WTC11 (cell line): ENCODE data around the gene PTPN3. TPM values are rescaled to one million over a fixed set of nuclear protein-coding genes. Genes with fewer than 3 reads are reported as not detected.

Experiments used
- ATAC-seq: fragments of 200-7000 bp; cut with Tn5 transposase; 2 replicates; pipeline ENCODE4 v1.10.0; 2021; ENCODE audit warnings: mild to moderate bottlenecking, moderate library complexity
- CTCF ChIA-PET: fragments of 300-600 bp; sonication (Branson Sonifier 250); formaldehyde crosslinking; loops from one replicate; lab custom pipeline; 2021; ENCODE audit warnings: antibody characterized with exemption; lab: Charles Lee
- POLR2A ChIA-PET: fragments of 350-600 bp; sonication (Branson Sonifier 250); formaldehyde crosslinking; loops from one replicate; lab custom pipeline; 2021; ENCODE audit warnings: antibody characterized with exemption; lab: Charles Lee
- DNase-seq: peaks from one replicate; pipeline ENCODE4 v3.0.0; 2021; ENCODE audit warnings: low spot score
- H3K27ac Mint-ChIP-seq: 2 replicates; pipeline ENCODE4 v1.8.0; 2021; ENCODE audit warnings: mixed read lengths
- H3K27me3 Mint-ChIP-seq: 2 replicates; pipeline ENCODE4 v1.8.0; 2021; ENCODE audit warnings: low read depth, mild to moderate bottlenecking, moderate library complexity, mixed read lengths
- H3K36me3 Mint-ChIP-seq: 2 replicates; pipeline ENCODE4 v1.8.0; 2021; ENCODE audit warnings: mixed read lengths
- H3K4me1 Mint-ChIP-seq: 2 replicates; pipeline ENCODE4 v1.8.0; 2022; ENCODE audit warnings: mixed read lengths
- H3K4me3 Mint-ChIP-seq: 2 replicates; pipeline ENCODE4 v1.8.0; 2021; ENCODE audit warnings: mild to moderate bottlenecking, moderate library complexity, mixed read lengths
- H3K9me3 Mint-ChIP-seq: 2 replicates; pipeline ENCODE4 v1.8.0; 2021; ENCODE audit warnings: mixed read lengths
- CREB1 ChIP-seq: sonication (generic); formaldehyde crosslinking; IDR thresholded peaks from 2 replicates; pipeline ENCODE4 v1.8.0; 2023; ENCODE audit warnings: mild to moderate bottlenecking, missing genetic modification reagents
- ETV6 ChIP-seq: sonication (generic); formaldehyde crosslinking; IDR thresholded peaks from 2 replicates; pipeline ENCODE4 v1.8.1; 2022; ENCODE audit warnings: mild to moderate bottlenecking, missing genetic modification reagents
- GRHL2 ChIP-seq: fragments of 250-450 bp; sonication (Bioruptor Pico); IDR thresholded peaks from 2 replicates; pipeline ENCODE4 v1.8.0; 2022; ENCODE audit warnings: mild to moderate bottlenecking, moderate library complexity; ENCODE audit not compliant: insufficient replicate concordance, severe bottlenecking
- MYBL2 ChIP-seq: sonication (generic); formaldehyde crosslinking; IDR thresholded peaks from 2 replicates; pipeline ENCODE4 v1.8.1; 2023; ENCODE audit warnings: mild to moderate bottlenecking, moderate library complexity, missing genetic modification reagents
- NFE2L1 ChIP-seq: sonication (generic); formaldehyde crosslinking; IDR thresholded peaks from 2 replicates; pipeline ENCODE4 v1.8.1; 2023; ENCODE audit warnings: missing genetic modification reagents
- NFYB ChIP-seq: sonication (generic); formaldehyde crosslinking; conservative IDR thresholded peaks from 2 replicates; pipeline ENCODE4 v1.8.0; 2022; ENCODE audit warnings: low read depth, missing genetic modification reagents
- NR1H2 ChIP-seq: sonication (generic); formaldehyde crosslinking; IDR thresholded peaks from 2 replicates; pipeline ENCODE4 v1.9.0; 2021; ENCODE audit warnings: mild to moderate bottlenecking, moderate library complexity, missing genetic modification reagents
- RELA ChIP-seq: sonication (generic); formaldehyde crosslinking; IDR thresholded peaks from 2 replicates; pipeline ENCODE4 v1.8.1; 2022; ENCODE audit warnings: missing genetic modification reagents, mild to moderate bottlenecking, borderline replicate concordance
- RORB ChIP-seq: fragments of 250-450 bp; sonication (Bioruptor Pico); IDR thresholded peaks from 2 replicates; pipeline ENCODE4 v1.9.0; 2021; ENCODE audit warnings: mild to moderate bottlenecking
- TEAD4 ChIP-seq: sonication (generic); formaldehyde crosslinking; IDR thresholded peaks from 2 replicates; pipeline ENCODE4 v1.8.0; 2022; ENCODE audit warnings: mild to moderate bottlenecking, missing genetic modification reagents
- ZBTB21 ChIP-seq: sonication (generic); formaldehyde crosslinking; IDR thresholded peaks from 2 replicates; pipeline ENCODE4 v1.8.1; 2023; ENCODE audit warnings: mild to moderate bottlenecking, missing genetic modification reagents, borderline replicate concordance
- ZNF416 ChIP-seq: fragments of 250-450 bp; sonication (Bioruptor Pico); IDR thresholded peaks from 2 replicates; pipeline ENCODE4 v1.9.0; 2021; ENCODE audit warnings: mild to moderate bottlenecking, inconsistent platforms
- total RNA-seq: library from RNA; stranded (reverse); gene quantifications from 3 replicates; pipeline ENCODE4 v1.2.3, GENCODE V29; 2021
- TF ChIP-seq, protein P1 (sequence below): fragments of 250-450 bp; sonication (Bioruptor Pico); conservative IDR thresholded peaks from 2 replicates; pipeline ENCODE4 v1.9.0; 2021; ENCODE audit warnings: mild to moderate bottlenecking
- TF ChIP-seq, protein P2 (sequence below): sonication (generic); formaldehyde crosslinking; IDR thresholded peaks from 2 replicates; pipeline ENCODE4 v1.8.0; 2023; ENCODE audit warnings: mild to moderate bottlenecking, missing genetic modification reagents
- TF ChIP-seq, protein P3 (sequence below): fragments of 250-450 bp; sonication (Bioruptor Pico); IDR thresholded peaks from 2 replicates; pipeline ENCODE4 v1.9.0; 2021; ENCODE audit warnings: mild to moderate bottlenecking
- TF ChIP-seq, protein P4 (sequence below): sonication (generic); formaldehyde crosslinking; IDR thresholded peaks from 2 replicates; pipeline ENCODE4 v1.8.0; 2022; ENCODE audit warnings: missing genetic modification reagents
- TF ChIP-seq, protein P5 (sequence below): fragments of 250-450 bp; sonication (Bioruptor Pico); IDR thresholded peaks from 2 replicates; pipeline ENCODE4 v1.9.0; 2021; ENCODE audit warnings: mild to moderate bottlenecking
- TF ChIP-seq, protein P6 (sequence below): fragments of 250-450 bp; sonication (Bioruptor Pico); IDR thresholded peaks from 2 replicates; pipeline ENCODE4 v2.1.2; 2022; ENCODE audit warnings: mild to moderate bottlenecking, moderate library complexity
- TF ChIP-seq, protein P7 (sequence below): sonication (generic); formaldehyde crosslinking; conservative IDR thresholded peaks from 2 replicates; pipeline ENCODE4 v1.8.1; 2023; ENCODE audit warnings: mild to moderate bottlenecking, low read depth, missing genetic modification reagents, moderate library complexity

Gene PTPN3
- total RNA-seq, 1 experiment from 2014 or later = 1.7 TPM

DNA sequence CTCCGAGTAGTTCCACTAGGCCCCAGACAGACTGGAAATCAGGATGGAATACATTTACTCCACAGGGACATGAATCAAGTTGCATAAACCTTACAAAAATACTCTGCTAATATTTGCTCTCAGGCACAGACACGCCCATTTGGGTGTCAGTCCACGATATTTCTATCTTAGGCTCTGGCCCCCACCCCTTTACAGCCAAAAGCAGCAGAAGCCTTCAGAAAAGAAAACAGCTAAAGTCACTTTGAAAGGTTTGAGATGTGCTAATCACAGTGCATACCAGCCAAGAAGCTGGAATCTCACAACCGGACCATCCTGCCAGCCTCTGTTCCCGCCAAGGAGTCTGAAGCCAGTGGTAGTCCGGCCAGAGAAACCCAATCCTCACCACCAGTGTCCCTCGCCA is 22.6 kb downstream of the PTPN3 start:
- ChIA-PET POLR2A (no interaction called here), CTCF (no interaction called here)
- TF ChIP-seq, protein P1, sequence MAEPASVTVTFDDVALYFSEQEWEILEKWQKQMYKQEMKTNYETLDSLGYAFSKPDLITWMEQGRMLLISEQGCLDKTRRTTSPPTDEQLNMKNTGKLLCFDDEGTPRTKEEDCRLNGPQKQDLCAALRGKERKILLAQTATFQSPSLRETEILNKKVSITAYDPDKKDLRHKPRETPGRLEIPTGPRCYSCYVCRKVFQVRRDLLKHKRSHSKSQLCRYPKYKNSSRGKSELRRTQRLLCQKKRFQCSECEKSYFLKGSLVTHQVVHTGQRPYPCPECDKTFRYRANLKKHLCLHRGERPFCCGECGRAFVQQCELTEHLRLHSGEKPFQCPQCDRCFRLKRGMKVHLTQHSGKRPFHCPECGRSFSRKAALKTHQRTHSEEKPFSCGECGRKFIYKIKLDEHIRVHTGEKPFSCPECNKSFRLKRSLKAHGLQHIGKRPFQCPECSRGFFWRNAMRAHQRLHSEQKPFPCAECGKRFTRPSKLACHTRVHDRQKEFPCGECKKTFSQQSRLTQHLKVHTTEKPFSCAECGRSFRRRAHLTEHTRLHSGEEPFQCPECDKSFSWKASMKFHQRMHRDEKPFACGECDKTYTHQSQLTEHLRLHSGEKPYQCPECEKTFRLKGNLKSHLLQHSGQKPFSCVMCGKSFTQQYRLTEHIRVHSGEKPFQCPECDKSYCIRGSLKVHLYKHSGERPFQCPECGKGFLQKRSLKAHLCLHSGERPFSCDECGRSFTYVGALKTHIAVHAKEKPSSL (CRISPR knock-in tag) = no peak
- TF ChIP-seq ETV6 (CRISPR knock-in tag) (no peak), RELA (CRISPR knock-in tag) (no peak), GRHL2 (CRISPR knock-in tag) (no peak), ZBTB21 (no peak), ZNF416 (no peak), TEAD4 (CRISPR knock-in tag) (no peak), NFYB (CRISPR knock-in tag) (no peak), CREB1 (CRISPR knock-in tag) (no peak), NFE2L1 (no peak)
- TF ChIP-seq, protein P2, sequence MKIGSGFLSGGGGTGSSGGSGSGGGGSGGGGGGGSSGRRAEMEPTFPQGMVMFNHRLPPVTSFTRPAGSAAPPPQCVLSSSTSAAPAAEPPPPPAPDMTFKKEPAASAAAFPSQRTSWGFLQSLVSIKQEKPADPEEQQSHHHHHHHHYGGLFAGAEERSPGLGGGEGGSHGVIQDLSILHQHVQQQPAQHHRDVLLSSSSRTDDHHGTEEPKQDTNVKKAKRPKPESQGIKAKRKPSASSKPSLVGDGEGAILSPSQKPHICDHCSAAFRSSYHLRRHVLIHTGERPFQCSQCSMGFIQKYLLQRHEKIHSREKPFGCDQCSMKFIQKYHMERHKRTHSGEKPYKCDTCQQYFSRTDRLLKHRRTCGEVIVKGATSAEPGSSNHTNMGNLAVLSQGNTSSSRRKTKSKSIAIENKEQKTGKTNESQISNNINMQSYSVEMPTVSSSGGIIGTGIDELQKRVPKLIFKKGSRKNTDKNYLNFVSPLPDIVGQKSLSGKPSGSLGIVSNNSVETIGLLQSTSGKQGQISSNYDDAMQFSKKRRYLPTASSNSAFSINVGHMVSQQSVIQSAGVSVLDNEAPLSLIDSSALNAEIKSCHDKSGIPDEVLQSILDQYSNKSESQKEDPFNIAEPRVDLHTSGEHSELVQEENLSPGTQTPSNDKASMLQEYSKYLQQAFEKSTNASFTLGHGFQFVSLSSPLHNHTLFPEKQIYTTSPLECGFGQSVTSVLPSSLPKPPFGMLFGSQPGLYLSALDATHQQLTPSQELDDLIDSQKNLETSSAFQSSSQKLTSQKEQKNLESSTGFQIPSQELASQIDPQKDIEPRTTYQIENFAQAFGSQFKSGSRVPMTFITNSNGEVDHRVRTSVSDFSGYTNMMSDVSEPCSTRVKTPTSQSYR (CRISPR knock-in tag) = no peak
- TF ChIP-seq, protein P3, sequence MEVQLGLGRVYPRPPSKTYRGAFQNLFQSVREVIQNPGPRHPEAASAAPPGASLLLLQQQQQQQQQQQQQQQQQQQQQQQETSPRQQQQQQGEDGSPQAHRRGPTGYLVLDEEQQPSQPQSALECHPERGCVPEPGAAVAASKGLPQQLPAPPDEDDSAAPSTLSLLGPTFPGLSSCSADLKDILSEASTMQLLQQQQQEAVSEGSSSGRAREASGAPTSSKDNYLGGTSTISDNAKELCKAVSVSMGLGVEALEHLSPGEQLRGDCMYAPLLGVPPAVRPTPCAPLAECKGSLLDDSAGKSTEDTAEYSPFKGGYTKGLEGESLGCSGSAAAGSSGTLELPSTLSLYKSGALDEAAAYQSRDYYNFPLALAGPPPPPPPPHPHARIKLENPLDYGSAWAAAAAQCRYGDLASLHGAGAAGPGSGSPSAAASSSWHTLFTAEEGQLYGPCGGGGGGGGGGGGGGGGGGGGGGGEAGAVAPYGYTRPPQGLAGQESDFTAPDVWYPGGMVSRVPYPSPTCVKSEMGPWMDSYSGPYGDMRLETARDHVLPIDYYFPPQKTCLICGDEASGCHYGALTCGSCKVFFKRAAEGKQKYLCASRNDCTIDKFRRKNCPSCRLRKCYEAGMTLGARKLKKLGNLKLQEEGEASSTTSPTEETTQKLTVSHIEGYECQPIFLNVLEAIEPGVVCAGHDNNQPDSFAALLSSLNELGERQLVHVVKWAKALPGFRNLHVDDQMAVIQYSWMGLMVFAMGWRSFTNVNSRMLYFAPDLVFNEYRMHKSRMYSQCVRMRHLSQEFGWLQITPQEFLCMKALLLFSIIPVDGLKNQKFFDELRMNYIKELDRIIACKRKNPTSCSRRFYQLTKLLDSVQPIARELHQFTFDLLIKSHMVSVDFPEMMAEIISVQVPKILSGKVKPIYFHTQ (CRISPR knock-in tag) = no peak
- TF ChIP-seq, protein P4, sequence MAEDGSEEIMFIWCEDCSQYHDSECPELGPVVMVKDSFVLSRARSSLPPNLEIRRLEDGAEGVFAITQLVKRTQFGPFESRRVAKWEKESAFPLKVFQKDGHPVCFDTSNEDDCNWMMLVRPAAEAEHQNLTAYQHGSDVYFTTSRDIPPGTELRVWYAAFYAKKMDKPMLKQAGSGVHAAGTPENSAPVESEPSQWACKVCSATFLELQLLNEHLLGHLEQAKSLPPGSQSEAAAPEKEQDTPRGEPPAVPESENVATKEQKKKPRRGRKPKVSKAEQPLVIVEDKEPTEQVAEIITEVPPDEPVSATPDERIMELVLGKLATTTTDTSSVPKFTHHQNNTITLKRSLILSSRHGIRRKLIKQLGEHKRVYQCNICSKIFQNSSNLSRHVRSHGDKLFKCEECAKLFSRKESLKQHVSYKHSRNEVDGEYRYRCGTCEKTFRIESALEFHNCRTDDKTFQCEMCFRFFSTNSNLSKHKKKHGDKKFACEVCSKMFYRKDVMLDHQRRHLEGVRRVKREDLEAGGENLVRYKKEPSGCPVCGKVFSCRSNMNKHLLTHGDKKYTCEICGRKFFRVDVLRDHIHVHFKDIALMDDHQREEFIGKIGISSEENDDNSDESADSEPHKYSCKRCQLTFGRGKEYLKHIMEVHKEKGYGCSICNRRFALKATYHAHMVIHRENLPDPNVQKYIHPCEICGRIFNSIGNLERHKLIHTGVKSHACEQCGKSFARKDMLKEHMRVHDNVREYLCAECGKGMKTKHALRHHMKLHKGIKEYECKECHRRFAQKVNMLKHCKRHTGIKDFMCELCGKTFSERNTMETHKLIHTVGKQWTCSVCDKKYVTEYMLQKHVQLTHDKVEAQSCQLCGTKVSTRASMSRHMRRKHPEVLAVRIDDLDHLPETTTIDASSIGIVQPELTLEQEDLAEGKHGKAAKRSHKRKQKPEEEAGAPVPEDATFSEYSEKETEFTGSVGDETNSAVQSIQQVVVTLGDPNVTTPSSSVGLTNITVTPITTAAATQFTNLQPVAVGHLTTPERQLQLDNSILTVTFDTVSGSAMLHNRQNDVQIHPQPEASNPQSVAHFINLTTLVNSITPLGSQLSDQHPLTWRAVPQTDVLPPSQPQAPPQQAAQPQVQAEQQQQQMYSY = no peak
- peaks cover 12% of the 10 kb centered on the region for H3K4me1 Mint-ChIP-seq
- ATAC-seq (no peak), DNase-seq (no peak)
- no peak overlapping the region for H3K4me3 Mint-ChIP-seq
- no peak overlapping the region for H3K27ac Mint-ChIP-seq
- no peaks in the 10 kb centered on the region for H3K9me3 Mint-ChIP-seq
- no peaks in the 10 kb centered on the region for H3K27me3 Mint-ChIP-seq
- H3K36me3 Mint-ChIP-seq = no peaks in the 10 kb centered on the region

DNA sequence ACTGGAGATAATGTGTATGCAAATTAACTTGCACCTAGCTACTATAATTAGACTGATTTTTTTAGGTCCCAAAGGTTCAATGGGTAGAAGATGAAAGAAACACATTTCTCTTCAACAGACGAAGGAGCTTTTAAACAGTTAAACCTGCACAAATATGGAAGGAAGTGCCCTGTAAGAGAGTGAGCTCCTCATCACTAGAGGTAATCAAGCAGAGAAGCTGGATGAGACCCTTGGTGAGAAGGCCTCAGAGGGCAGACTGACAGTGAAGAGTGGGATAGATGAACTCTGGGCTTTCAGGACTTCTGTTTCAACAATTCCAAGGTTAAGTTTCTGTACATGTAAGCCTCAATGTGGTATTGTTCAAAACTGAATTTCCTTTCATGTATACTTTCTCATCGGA is 23.2 kb downstream of the PTPN3 start:
- no peak overlapping the region for H3K27ac Mint-ChIP-seq
- no peaks in the 10 kb centered on the region for H3K36me3 Mint-ChIP-seq
- ChIA-PET POLR2A (no interaction called here), CTCF (no interaction called here)
- no peaks in the 10 kb centered on the region for H3K27me3 Mint-ChIP-seq
- H3K4me1 Mint-ChIP-seq = peaks cover 13% of the 10 kb centered on the region
- TF ChIP-seq NR1H2 (CRISPR knock-in tag) (no peak), RORB (CRISPR knock-in tag) (no peak), MYBL2 (CRISPR knock-in tag) (no peak)
- TF ChIP-seq, protein P5, sequence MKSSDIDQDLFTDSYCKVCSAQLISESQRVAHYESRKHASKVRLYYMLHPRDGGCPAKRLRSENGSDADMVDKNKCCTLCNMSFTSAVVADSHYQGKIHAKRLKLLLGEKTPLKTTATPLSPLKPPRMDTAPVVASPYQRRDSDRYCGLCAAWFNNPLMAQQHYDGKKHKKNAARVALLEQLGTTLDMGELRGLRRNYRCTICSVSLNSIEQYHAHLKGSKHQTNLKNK (CRISPR knock-in tag) = no peak
- TF ChIP-seq, protein P6, sequence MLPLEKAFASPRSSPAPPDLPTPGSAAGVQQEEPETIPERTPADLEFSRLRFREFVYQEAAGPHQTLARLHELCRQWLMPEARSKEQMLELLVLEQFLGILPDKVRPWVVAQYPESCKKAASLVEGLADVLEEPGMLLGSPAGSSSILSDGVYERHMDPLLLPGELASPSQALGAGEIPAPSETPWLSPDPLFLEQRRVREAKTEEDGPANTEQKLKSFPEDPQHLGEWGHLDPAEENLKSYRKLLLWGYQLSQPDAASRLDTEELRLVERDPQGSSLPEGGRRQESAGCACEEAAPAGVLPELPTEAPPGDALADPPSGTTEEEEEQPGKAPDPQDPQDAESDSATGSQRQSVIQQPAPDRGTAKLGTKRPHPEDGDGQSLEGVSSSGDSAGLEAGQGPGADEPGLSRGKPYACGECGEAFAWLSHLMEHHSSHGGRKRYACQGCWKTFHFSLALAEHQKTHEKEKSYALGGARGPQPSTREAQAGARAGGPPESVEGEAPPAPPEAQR (CRISPR knock-in tag) = no peak
- TF ChIP-seq, protein P7, sequence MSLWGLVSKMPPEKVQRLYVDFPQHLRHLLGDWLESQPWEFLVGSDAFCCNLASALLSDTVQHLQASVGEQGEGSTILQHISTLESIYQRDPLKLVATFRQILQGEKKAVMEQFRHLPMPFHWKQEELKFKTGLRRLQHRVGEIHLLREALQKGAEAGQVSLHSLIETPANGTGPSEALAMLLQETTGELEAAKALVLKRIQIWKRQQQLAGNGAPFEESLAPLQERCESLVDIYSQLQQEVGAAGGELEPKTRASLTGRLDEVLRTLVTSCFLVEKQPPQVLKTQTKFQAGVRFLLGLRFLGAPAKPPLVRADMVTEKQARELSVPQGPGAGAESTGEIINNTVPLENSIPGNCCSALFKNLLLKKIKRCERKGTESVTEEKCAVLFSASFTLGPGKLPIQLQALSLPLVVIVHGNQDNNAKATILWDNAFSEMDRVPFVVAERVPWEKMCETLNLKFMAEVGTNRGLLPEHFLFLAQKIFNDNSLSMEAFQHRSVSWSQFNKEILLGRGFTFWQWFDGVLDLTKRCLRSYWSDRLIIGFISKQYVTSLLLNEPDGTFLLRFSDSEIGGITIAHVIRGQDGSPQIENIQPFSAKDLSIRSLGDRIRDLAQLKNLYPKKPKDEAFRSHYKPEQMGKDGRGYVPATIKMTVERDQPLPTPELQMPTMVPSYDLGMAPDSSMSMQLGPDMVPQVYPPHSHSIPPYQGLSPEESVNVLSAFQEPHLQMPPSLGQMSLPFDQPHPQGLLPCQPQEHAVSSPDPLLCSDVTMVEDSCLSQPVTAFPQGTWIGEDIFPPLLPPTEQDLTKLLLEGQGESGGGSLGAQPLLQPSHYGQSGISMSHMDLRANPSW = no peak
- H3K9me3 Mint-ChIP-seq = no peaks in the 10 kb centered on the region
- H3K4me3 Mint-ChIP-seq = no peak overlapping the region
- ATAC-seq (no peak), DNase-seq (no peak)
